ENCODE results near the gene NOSIP. TPM values are rescaled to one million over a fixed set of nuclear protein-coding genes. Genes with fewer than 3 reads are reported as not detected.
A peak's percentile ranks its signal among the peaks of the same experiment; 100 is the strongest.

NOSIP gene
- total RNA-seq, 2 donors from 2014 or later: 39.0 to 62.3 TPM

GRCh38 chr19:49593233-49594113 lies 13.1 kb upstream of the NOSIP start:
- DNase-seq (ENCODE audit: low spot score): peak; percentile 96
- peaks cover 47% of the 10 kb centered on the region for H3K36me3 ChIP-seq
- peaks cover 0 to 33% of the 10 kb centered on the region in 2 donors for H3K4me1 ChIP-seq
- H3K9me3 ChIP-seq: no peaks in the 10 kb centered on the region
- H3K4me3 ChIP-seq: peak overlapping the region; percentile 25 to 95
- peak overlapping the region; percentile 58 to 95 for H3K27ac ChIP-seq
- TF ChIP-seq, protein P1, sequence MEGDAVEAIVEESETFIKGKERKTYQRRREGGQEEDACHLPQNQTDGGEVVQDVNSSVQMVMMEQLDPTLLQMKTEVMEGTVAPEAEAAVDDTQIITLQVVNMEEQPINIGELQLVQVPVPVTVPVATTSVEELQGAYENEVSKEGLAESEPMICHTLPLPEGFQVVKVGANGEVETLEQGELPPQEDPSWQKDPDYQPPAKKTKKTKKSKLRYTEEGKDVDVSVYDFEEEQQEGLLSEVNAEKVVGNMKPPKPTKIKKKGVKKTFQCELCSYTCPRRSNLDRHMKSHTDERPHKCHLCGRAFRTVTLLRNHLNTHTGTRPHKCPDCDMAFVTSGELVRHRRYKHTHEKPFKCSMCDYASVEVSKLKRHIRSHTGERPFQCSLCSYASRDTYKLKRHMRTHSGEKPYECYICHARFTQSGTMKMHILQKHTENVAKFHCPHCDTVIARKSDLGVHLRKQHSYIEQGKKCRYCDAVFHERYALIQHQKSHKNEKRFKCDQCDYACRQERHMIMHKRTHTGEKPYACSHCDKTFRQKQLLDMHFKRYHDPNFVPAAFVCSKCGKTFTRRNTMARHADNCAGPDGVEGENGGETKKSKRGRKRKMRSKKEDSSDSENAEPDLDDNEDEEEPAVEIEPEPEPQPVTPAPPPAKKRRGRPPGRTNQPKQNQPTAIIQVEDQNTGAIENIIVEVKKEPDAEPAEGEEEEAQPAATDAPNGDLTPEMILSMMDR (IDR thresholded peaks at IDR 0.05): no peak
- no peaks in the 10 kb centered on the region for H3K27me3 ChIP-seq

DNA sequence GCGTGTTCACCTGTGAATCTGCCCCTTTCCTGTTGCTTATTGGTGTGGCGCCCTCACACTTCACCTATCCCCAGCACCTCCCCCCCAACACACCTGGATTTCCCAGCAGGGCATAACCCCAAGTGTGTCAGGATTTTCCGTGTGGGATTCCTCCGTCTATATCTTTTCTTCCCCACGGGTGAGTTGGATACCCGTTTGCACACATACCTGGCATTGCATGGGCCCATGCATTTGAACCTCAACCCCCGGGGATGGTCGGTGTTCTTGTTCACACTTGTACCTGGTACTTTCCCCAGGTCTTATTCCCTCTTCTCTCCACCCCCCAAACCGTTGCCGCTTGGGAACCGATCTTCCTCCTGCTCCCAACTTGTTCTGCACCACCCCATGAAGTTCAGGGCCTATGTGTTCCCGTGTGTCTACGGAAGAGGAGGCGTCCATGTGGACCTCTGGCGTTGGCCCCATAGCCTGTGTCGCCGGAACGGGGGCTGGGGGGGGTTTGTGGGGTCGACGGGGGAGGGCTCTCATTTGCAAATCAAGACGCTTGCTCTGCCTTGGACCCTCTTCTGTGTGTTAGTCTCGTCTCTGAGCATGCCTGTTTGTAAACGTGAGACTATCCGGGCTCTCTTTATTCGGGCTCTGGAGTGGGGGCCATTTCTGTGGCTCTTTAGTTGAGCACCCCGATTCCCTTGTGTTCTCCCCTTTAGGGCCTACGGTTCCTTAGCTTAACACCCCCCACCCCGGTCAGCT lies 12.3 kb upstream of the NOSIP start:
- Histone ChIP-seq H3K4me1 (peaks cover 0 to 33% of the 10 kb centered on the region in 2 donors), H3K27ac (peak overlapping the region; percentile 92 to 95), H3K27me3 (no peaks in the 10 kb centered on the region), H3K9me3 (no peaks in the 10 kb centered on the region), H3K36me3 (peaks cover 40% of the 10 kb centered on the region), H3K4me3 (peak overlapping the region; percentile 81 to 95)
- DNase-seq (ENCODE audit: low spot score): no peak
- TF ChIP-seq, protein P1 (IDR thresholded peaks at IDR 0.05): no peak

GRCh38 chr19:49591731-49592485 lies 11.6 kb upstream of the NOSIP start:
- H3K27ac ChIP-seq: peak overlapping the region; percentile 92 to 95
- no peaks in the 10 kb centered on the region for H3K27me3 ChIP-seq
- peaks cover 0 to 33% of the 10 kb centered on the region in 2 donors for H3K4me1 ChIP-seq
- peaks cover 32% of the 10 kb centered on the region for H3K36me3 ChIP-seq
- DNase-seq (ENCODE audit: low spot score): no peak
- TF ChIP-seq, protein P1 (IDR thresholded peaks at IDR 0.05): no peak
- H3K4me3 ChIP-seq: peak overlapping the region; percentile 81 to 95
- H3K9me3 ChIP-seq: no peaks in the 10 kb centered on the region

DNA sequence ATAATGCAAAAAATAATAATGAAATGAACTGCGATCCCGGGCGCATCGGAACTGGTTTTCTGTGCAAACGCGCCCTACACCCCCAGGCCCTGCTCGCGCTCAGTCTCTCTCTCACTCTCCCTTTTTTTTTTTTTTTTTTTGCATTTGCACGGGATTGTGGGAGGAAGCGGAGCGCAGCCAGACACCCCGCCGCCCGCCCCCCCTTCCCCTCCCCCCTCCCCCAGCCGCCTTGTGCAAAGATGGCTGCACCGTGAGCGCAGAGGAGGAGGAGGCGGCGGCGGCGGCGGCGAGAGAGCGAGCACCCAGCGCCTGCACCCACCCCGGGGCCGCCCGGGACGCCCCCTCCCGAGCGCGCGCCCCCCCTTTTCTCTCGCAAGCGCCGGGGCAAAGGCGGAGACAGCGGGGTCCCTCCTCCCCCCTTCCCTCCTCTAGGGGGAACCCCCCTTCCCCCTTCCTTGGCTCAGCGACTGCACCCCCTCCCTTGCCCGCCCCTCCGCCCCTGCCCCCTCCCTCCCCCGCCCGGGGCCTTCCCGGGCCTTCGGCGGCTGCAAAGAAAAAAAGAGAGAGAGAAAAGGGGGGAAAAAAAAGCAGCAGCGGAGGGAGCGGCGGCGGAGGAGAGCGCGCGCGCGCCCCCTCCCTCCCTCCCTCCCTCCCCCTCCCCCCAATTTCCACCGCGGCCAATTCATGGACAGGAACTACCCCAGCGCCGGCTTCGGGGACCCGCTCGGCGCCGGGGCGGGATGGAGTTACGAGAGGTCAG lies 10.8 kb upstream of the NOSIP start, which contains the start of gene PRR12:
Gene PRR12, plus strand, starts transcription at position 212 of the 760 bp plus-strand sequence. Its CDS starts 473 bp downstream, at position 685.
- no peak for DNase-seq (ENCODE audit: low spot score)
- Histone ChIP-seq H3K36me3 (peaks cover 25% of the 10 kb centered on the region), H3K9me3 (no peaks in the 10 kb centered on the region), H3K27ac (peak within 1 kb of the TSS; percentile 92 to 95), H3K4me1 (peaks cover 0 to 33% of the 10 kb centered on the region in 2 donors), H3K4me3 (peak within 1 kb of the TSS; percentile 81 to 95), H3K27me3 (no peaks in the 10 kb centered on the region)
- TF ChIP-seq, protein P1 (IDR thresholded peaks at IDR 0.05): peak in 1 of 2 donors; percentile 29

All from right atrium auricular region (tissue), 2 donors.